Rectal smooth muscle tissue (tissue), 1 donor: ENCODE results near the gene CUL4B.
"Not testable (repeated sequence)": the region's sequence is repeated elsewhere in the genome, so short reads cannot be mapped to it uniquely, and the experiment has no call there.

Experiments used
- H3K27ac ChIP-seq: one replicate; pipeline ENCODE4 v1.7.0; 2013; ENCODE audit warnings: low read depth, low read length, inconsistent platforms
- H3K27me3 ChIP-seq: one replicate; pipeline ENCODE4 v1.7.0; 2013; ENCODE audit warnings: low read length; ENCODE audit not compliant: control insufficient read depth, insufficient read depth
- H3K36me3 ChIP-seq: one replicate; pipeline ENCODE4 v1.7.0; 2013; ENCODE audit warnings: low read length; ENCODE audit not compliant: control insufficient read depth, insufficient read depth
- H3K4me1 ChIP-seq: one replicate; pipeline ENCODE4 v1.7.0; 2013; ENCODE audit warnings: low read length; ENCODE audit not compliant: control insufficient read depth, insufficient read depth
- H3K4me3 ChIP-seq: one replicate; pipeline ENCODE4 v1.7.0; 2013; ENCODE audit warnings: low read length
- H3K9ac ChIP-seq: one replicate; pipeline ENCODE4 v1.7.0; 2013; ENCODE audit warnings: low read length

Gene CUL4B

GRCh38 chrX:120504569-120504968 is 56.2 kb downstream of the CUL4B start:
- Histone ChIP-seq H3K4me1 (no peaks in the 10 kb centered on the region), H3K36me3 (no peaks in the 10 kb centered on the region), H3K27me3 (no peaks in the 10 kb centered on the region), H3K9ac (no peak overlapping the region), H3K27ac (no peak overlapping the region), H3K4me3 (no peak overlapping the region)

- Histone ChIP-seq H3K36me3 (no peaks in the 10 kb centered on the region), H3K4me1 (no peaks in the 10 kb centered on the region), H3K27ac (no peak overlapping the region), H3K27me3 (no peaks in the 10 kb centered on the region), H3K4me3 (no peak overlapping the region), H3K9ac (no peak overlapping the region)
These were observed 61.3 kb downstream of the CUL4B start for GRCh38 chrX:120499301-120500072.

GRCh38 chrX:120490119-120490518 is 70.6 kb downstream of the CUL4B start:
- H3K4me1 ChIP-seq, H3K27me3 ChIP-seq, H3K9ac ChIP-seq, H3K36me3 ChIP-seq, H3K27ac ChIP-seq, H3K4me3 ChIP-seq: not testable (repeated sequence)

GRCh38 chrX:120486786-120487185 is 74.0 kb downstream of the CUL4B start:
- Histone ChIP-seq H3K4me3 (no peak overlapping the region), H3K27me3 (no peaks in the 10 kb centered on the region), H3K36me3 (no peaks in the 10 kb centered on the region), H3K4me1 (no peaks in the 10 kb centered on the region), H3K9ac (no peak overlapping the region), H3K27ac (no peak overlapping the region)

- H3K9ac ChIP-seq = peak overlapping the region; percentile 14
- no peaks in the 10 kb centered on the region for H3K36me3 ChIP-seq
- no peaks in the 10 kb centered on the region for H3K4me1 ChIP-seq
- H3K4me3 ChIP-seq = peak overlapping the region; percentile 62
- H3K27me3 ChIP-seq = no peaks in the 10 kb centered on the region
- H3K27ac ChIP-seq = peak overlapping the region; percentile 80
These were observed 74.9 kb downstream of the CUL4B start for GRCh38 chrX:120485638-120486520.

- Histone ChIP-seq H3K27me3 (no peaks in the 10 kb centered on the region), H3K4me1 (no peaks in the 10 kb centered on the region), H3K9ac (no peak overlapping the region), H3K36me3 (no peaks in the 10 kb centered on the region), H3K4me3 (no peak overlapping the region), H3K27ac (no peak overlapping the region)
These were observed 75.5 kb downstream of the CUL4B start for GRCh38 chrX:120485315-120485637.

GRCh38 chrX:120477453-120477852 is 83.3 kb downstream of the CUL4B start:
- no peaks in the 10 kb centered on the region for H3K27me3 ChIP-seq
- no peak overlapping the region for H3K9ac ChIP-seq
- H3K4me3 ChIP-seq = no peak overlapping the region
- no peaks in the 10 kb centered on the region for H3K36me3 ChIP-seq
- no peak overlapping the region for H3K27ac ChIP-seq
- H3K4me1 ChIP-seq = no peaks in the 10 kb centered on the region

GRCh38 chrX:120476714-120477113 is 84.0 kb downstream of the CUL4B start:
- H3K27me3 ChIP-seq = no peaks in the 10 kb centered on the region
- no peaks in the 10 kb centered on the region for H3K4me1 ChIP-seq
- no peak overlapping the region for H3K27ac ChIP-seq
- H3K4me3 ChIP-seq = no peak overlapping the region
- H3K36me3 ChIP-seq = no peaks in the 10 kb centered on the region
- H3K9ac ChIP-seq = no peak overlapping the region

- not testable (repeated sequence) for H3K27ac ChIP-seq
These were observed 85.3 kb downstream of the CUL4B start for GRCh38 chrX:120475447-120475846.

More at GRCh38 chrX:120475447-120475846, 85.3 kb downstream of the CUL4B start:
- H3K4me3 ChIP-seq, H3K27me3 ChIP-seq, H3K4me1 ChIP-seq, H3K9ac ChIP-seq, H3K36me3 ChIP-seq: not testable (repeated sequence)
